Fibroblast of lung (primary cell): ENCODE data around the gene RAB36.

Source experiments
- CTCF ChIP-seq, 2 donors: IDR thresholded peaks in 1 of 2; conservative IDR thresholded peaks in 1 of 2; 1 replicate in 1 of 2; 2 replicates in 1 of 2; pipeline ENCODE4 v1.5.1; 2011 to 2012; ENCODE audit warnings: low read length in 2 of 2, control low read depth in 1 of 2, inconsistent platforms in 1 of 2, low read depth in 1 of 2, mild to moderate bottlenecking in 1 of 2
- EZH2 ChIP-seq: IDR thresholded peaks from 2 replicates; pipeline ENCODE4 v1.5.1; 2012; ENCODE audit warnings: low read length, control low read depth, mild to moderate bottlenecking; ENCODE audit errors: missing control alignments

GRCh38 chr22:23129149-23129548 is 16.1 kb upstream of the RAB36 start:
- TF ChIP-seq CTCF (conservative IDR thresholded peaks at IDR 0.05 in 1 of 2, IDR thresholded peaks at IDR 0.05 in 1 of 2; ENCODE audit: low read depth in 1 of 2, low read length in 2 of 2), result no peak
- no peak for TF ChIP-seq EZH2
